ENCODE results near the gene SLC27A4.
"Not testable (repeated sequence)": the region's sequence is repeated elsewhere in the genome, so short reads cannot be mapped to it uniquely, and the experiment has no call there.

GRCh38 chr9:128338852-128339614 is 1.3 kb upstream of the SLC27A4 start:
- TF ChIP-seq CTCF (IDR thresholded peaks at IDR 0.05; ENCODE audit: insufficient read depth, low read length); REST (IDR thresholded peaks at IDR 0.05; ENCODE audit: insufficient replicate concordance, low read depth); POLR2AphosphoS5 (IDR thresholded peaks at IDR 0.05; ENCODE audit: low read depth); SPI1 (IDR thresholded peaks at IDR 0.05; ENCODE audit: borderline replicate concordance, low read depth); GABPA (IDR thresholded peaks at IDR 0.05; ENCODE audit: low read depth): not testable (repeated sequence)

All from HL-60 (cell line).